Neural cell (in vitro differentiated cells): ENCODE results near the gene LHPP.
"Not testable (repeated sequence)": the region's sequence is repeated elsewhere in the genome, so short reads cannot be mapped to it uniquely, and the experiment has no call there.

Source experiments
- CTCF ChIP-seq: fragments of 450-650 bp; IDR thresholded peaks from 2 replicates; pipeline ENCODE4 v1.5.1; 2014; ENCODE audit warnings: antibody characterized with exemption, mild to moderate bottlenecking, moderate library complexity; ENCODE audit not compliant: poor library complexity, severe bottlenecking
- EP300 ChIP-seq: fragments of 450-650 bp; conservative IDR thresholded peaks from 2 replicates; pipeline ENCODE4 v1.6.1; 2014; ENCODE audit warnings: antibody characterized with exemption, mild to moderate bottlenecking, moderate library complexity; ENCODE audit not compliant: poor library complexity, severe bottlenecking
- EZH2 ChIP-seq: fragments of 200-600, 300-800 bp; shearing (Covaris generic), sonication (generic); IDR thresholded peaks from 2 replicates; pipeline ENCODE4 v1.6.1; 2014; ENCODE audit warnings: antibody characterized with exemption, low read length, borderline replicate concordance, mild to moderate bottlenecking; ENCODE audit not compliant: insufficient read depth, poor library complexity, severe bottlenecking
- POLR2AphosphoS5 ChIP-seq: IDR thresholded peaks from 2 replicates; pipeline ENCODE4 v1.6.1; 2012
- RAD21 ChIP-seq: fragments of 450-650 bp; conservative IDR thresholded peaks from 2 replicates; pipeline ENCODE4 v1.6.1; 2014; ENCODE audit warnings: antibody characterized with exemption, mild to moderate bottlenecking, moderate library complexity
- REST ChIP-seq: IDR thresholded peaks from 2 replicates; pipeline ENCODE4 v1.6.1; 2012; ENCODE audit warnings: borderline replicate concordance

- not testable (repeated sequence) for TF ChIP-seq CTCF, EZH2, REST, POLR2AphosphoS5, RAD21, EP300
Measured at GRCh38 chr10:124441694-124442093, 19.9 kb upstream of the LHPP start.
